Hippocampal formation (tissue), 2 donors: ENCODE measurements around the gene APOO.

Source experiments
- DNase-seq, 2 donors: peaks; one replicate each; lab custom pipeline; 2025; lab: John Stamatoyannopoulos, UW

Gene APOO

GRCh38 chrX:23817979-23818336, 89.8 kb downstream of the APOO start:
- DNase-seq: no peak

GRCh38 chrX:23816179-23816578, 91.6 kb downstream of the APOO start:
- DNase-seq: no peak

- DNase-seq: no peak
Measured at GRCh38 chrX:23815376-23815775, 92.4 kb downstream of the APOO start.

GRCh38 chrX:23813808-23814207, 93.9 kb downstream of the APOO start:
- no peak for DNase-seq

GRCh38 chrX:23811656-23812055, 96.1 kb downstream of the APOO start:
- DNase-seq: no peak

- no peak for DNase-seq
Measured at GRCh38 chrX:23811108-23811651, 96.6 kb downstream of the APOO start.

- no peak for DNase-seq
Measured at GRCh38 chrX:23810279-23810678, 97.5 kb downstream of the APOO start.

GRCh38 chrX:23805389-23805788, 102.3 kb downstream of the APOO start:
- no peak for DNase-seq

GRCh38 chrX:23804578-23804977, 103.2 kb downstream of the APOO start:
- DNase-seq: no peak

GRCh38 chrX:23803931-23804381, 103.8 kb downstream of the APOO start:
- DNase-seq: no peak

GRCh38 chrX:23802431-23802830, 105.3 kb downstream of the APOO start:
- DNase-seq: no peak

GRCh38 chrX:23799469-23800065, 108.2 kb downstream of the APOO start:
- DNase-seq: no peak

GRCh38 chrX:23797371-23798128, 110.2 kb downstream of the APOO start:
- no peak for DNase-seq

GRCh38 chrX:23795221-23795620, 112.5 kb downstream of the APOO start:
- no peak for DNase-seq

GRCh38 chrX:23792861-23793553, 114.7 kb downstream of the APOO start:
- no peak for DNase-seq

GRCh38 chrX:23790155-23790497, 117.6 kb downstream of the APOO start:
- no peak for DNase-seq

- no peak for DNase-seq
Measured at GRCh38 chrX:23789386-23790154, 118.2 kb downstream of the APOO start.

- no peak for DNase-seq
Measured at GRCh38 chrX:23788946-23789345, 118.8 kb downstream of the APOO start.

GRCh38 chrX:23788521-23788920, 119.2 kb downstream of the APOO start:
- DNase-seq: no peak

GRCh38 chrX:23787745-23788118, 120.0 kb downstream of the APOO start:
- DNase-seq: no peak

- DNase-seq: no peak
Measured at GRCh38 chrX:23786268-23786815, 121.4 kb downstream of the APOO start.

- DNase-seq: no peak
Measured at GRCh38 chrX:23785580-23785979, 122.2 kb downstream of the APOO start.
